WTC11 (cell line): ENCODE measurements around the gene SHANK3. TPM values are rescaled to one million over a fixed set of nuclear protein-coding genes. Genes with fewer than 3 reads are reported as not detected.

Source experiments
- ATAC-seq: fragments of 200-7000 bp; cut with Tn5 transposase; 2 replicates; pipeline ENCODE4 v1.10.0; 2021; ENCODE audit warnings: mild to moderate bottlenecking, moderate library complexity
- CTCF ChIA-PET: fragments of 300-600 bp; sonication (Branson Sonifier 250); formaldehyde crosslinking; loops from one replicate; lab custom pipeline; 2021; ENCODE audit warnings: antibody characterized with exemption; lab: Charles Lee
- POLR2A ChIA-PET: fragments of 350-600 bp; sonication (Branson Sonifier 250); formaldehyde crosslinking; loops from one replicate; lab custom pipeline; 2021; ENCODE audit warnings: antibody characterized with exemption; lab: Charles Lee
- DNase-seq: peaks from one replicate; pipeline ENCODE4 v3.0.0; 2021; ENCODE audit warnings: low spot score
- H3K27ac Mint-ChIP-seq: 2 replicates; pipeline ENCODE4 v1.8.0; 2021; ENCODE audit warnings: mixed read lengths
- H3K27me3 Mint-ChIP-seq: 2 replicates; pipeline ENCODE4 v1.8.0; 2021; ENCODE audit warnings: low read depth, mild to moderate bottlenecking, moderate library complexity, mixed read lengths
- H3K36me3 Mint-ChIP-seq: 2 replicates; pipeline ENCODE4 v1.8.0; 2021; ENCODE audit warnings: mixed read lengths
- H3K4me1 Mint-ChIP-seq: 2 replicates; pipeline ENCODE4 v1.8.0; 2022; ENCODE audit warnings: mixed read lengths
- H3K4me3 Mint-ChIP-seq: 2 replicates; pipeline ENCODE4 v1.8.0; 2021; ENCODE audit warnings: mild to moderate bottlenecking, moderate library complexity, mixed read lengths
- H3K9me3 Mint-ChIP-seq: 2 replicates; pipeline ENCODE4 v1.8.0; 2021; ENCODE audit warnings: mixed read lengths
- AFF4 ChIP-seq: sonication (generic); formaldehyde crosslinking; IDR thresholded peaks from 2 replicates; pipeline ENCODE4 v1.8.1; 2023; ENCODE audit warnings: mild to moderate bottlenecking, missing genetic modification reagents, borderline replicate concordance
- CBFB ChIP-seq: sonication (generic); formaldehyde crosslinking; IDR thresholded peaks from 2 replicates; pipeline ENCODE4 v1.8.1; 2022; ENCODE audit warnings: mild to moderate bottlenecking, low read depth, missing genetic modification reagents
- FOXK1 ChIP-seq: sonication (generic); formaldehyde crosslinking; IDR thresholded peaks from 2 replicates; pipeline ENCODE4 v1.8.0; 2022; ENCODE audit warnings: mild to moderate bottlenecking, moderate library complexity, missing genetic modification reagents
- GRHL2 ChIP-seq: fragments of 250-450 bp; sonication (Bioruptor Pico); IDR thresholded peaks from 2 replicates; pipeline ENCODE4 v1.8.0; 2022; ENCODE audit warnings: mild to moderate bottlenecking, moderate library complexity; ENCODE audit not compliant: insufficient replicate concordance, severe bottlenecking
- GTF2I ChIP-seq: fragments of 250-450 bp; sonication (Bioruptor Pico); conservative IDR thresholded peaks from 2 replicates; pipeline ENCODE4 v1.4.0; 2021; ENCODE audit warnings: mild to moderate bottlenecking
- JUN ChIP-seq: sonication (generic); formaldehyde crosslinking; IDR thresholded peaks from 2 replicates; pipeline ENCODE4 v1.8.0; 2023; ENCODE audit warnings: mild to moderate bottlenecking, missing genetic modification reagents
- KAT7 ChIP-seq: sonication (generic); formaldehyde crosslinking; IDR thresholded peaks from 2 replicates; pipeline ENCODE4 v1.8.1; 2023; ENCODE audit warnings: missing genetic modification reagents, mild to moderate bottlenecking, borderline replicate concordance
- MAX ChIP-seq: sonication (generic); formaldehyde crosslinking; IDR thresholded peaks from 2 replicates; pipeline ENCODE4 v1.8.0; 2022; ENCODE audit warnings: mild to moderate bottlenecking, missing genetic modification reagents
- MYBL2 ChIP-seq: sonication (generic); formaldehyde crosslinking; IDR thresholded peaks from 2 replicates; pipeline ENCODE4 v1.8.1; 2023; ENCODE audit warnings: mild to moderate bottlenecking, moderate library complexity, missing genetic modification reagents
- NR3C1 ChIP-seq: sonication (generic); formaldehyde crosslinking; conservative IDR thresholded peaks from 2 replicates; pipeline ENCODE4 v1.8.1; 2023; ENCODE audit warnings: low read depth, mild to moderate bottlenecking, missing genetic modification reagents
- OVOL2 ChIP-seq: fragments of 250-450 bp; sonication (Bioruptor Pico); IDR thresholded peaks from 2 replicates; pipeline ENCODE4 v1.9.0; 2021; ENCODE audit warnings: mild to moderate bottlenecking, borderline replicate concordance
- PRRX2 ChIP-seq: fragments of 250-450 bp; sonication (Bioruptor Pico); IDR thresholded peaks from 2 replicates; pipeline ENCODE4 v1.8.0; 2021; ENCODE audit warnings: mild to moderate bottlenecking
- SMAD4 ChIP-seq: sonication (generic); formaldehyde crosslinking; IDR thresholded peaks from 2 replicates; pipeline ENCODE4 v1.8.0; 2022; ENCODE audit warnings: mild to moderate bottlenecking, missing genetic modification reagents
- TCF7 ChIP-seq: sonication (generic); formaldehyde crosslinking; IDR thresholded peaks from 2 replicates; pipeline ENCODE4 v1.8.0; 2022; ENCODE audit warnings: mild to moderate bottlenecking, low read depth, missing genetic modification reagents, moderate library complexity
- TP53 ChIP-seq: sonication (generic); formaldehyde crosslinking; IDR thresholded peaks from 2 replicates; pipeline ENCODE4 v1.8.1; 2023; ENCODE audit warnings: mild to moderate bottlenecking, missing genetic modification reagents
- ZBTB21 ChIP-seq: sonication (generic); formaldehyde crosslinking; IDR thresholded peaks from 2 replicates; pipeline ENCODE4 v1.8.1; 2023; ENCODE audit warnings: mild to moderate bottlenecking, missing genetic modification reagents, borderline replicate concordance
- ZBTB43 ChIP-seq: sonication (generic); formaldehyde crosslinking; IDR thresholded peaks from 2 replicates; pipeline ENCODE4 v1.8.1; 2023; ENCODE audit warnings: mild to moderate bottlenecking, missing genetic modification reagents
- ZNF121 ChIP-seq: sonication (generic); formaldehyde crosslinking; IDR thresholded peaks from 2 replicates; pipeline ENCODE4 v1.8.0; 2023; ENCODE audit warnings: missing genetic modification reagents
- ZNF138 ChIP-seq: sonication (generic); formaldehyde crosslinking; conservative IDR thresholded peaks from 2 replicates; pipeline ENCODE4 v1.8.1; 2022; ENCODE audit warnings: mild to moderate bottlenecking, moderate library complexity, missing genetic modification reagents
- ZNF219 ChIP-seq: sonication (generic); formaldehyde crosslinking; IDR thresholded peaks from 2 replicates; pipeline ENCODE4 v1.8.0; 2023; ENCODE audit warnings: missing genetic modification reagents, mild to moderate bottlenecking, borderline replicate concordance
- ZNF317 ChIP-seq: sonication (generic); formaldehyde crosslinking; IDR thresholded peaks from 2 replicates; pipeline ENCODE4 v1.8.1; 2023; ENCODE audit warnings: low read depth, mild to moderate bottlenecking, moderate library complexity, missing genetic modification reagents, borderline replicate concordance
- ZNF416 ChIP-seq: fragments of 250-450 bp; sonication (Bioruptor Pico); IDR thresholded peaks from 2 replicates; pipeline ENCODE4 v1.9.0; 2021; ENCODE audit warnings: mild to moderate bottlenecking, inconsistent platforms
- total RNA-seq: library from RNA; stranded (reverse); gene quantifications from 3 replicates; pipeline ENCODE4 v1.2.3, GENCODE V29; 2021

The SHANK3 gene
- total RNA-seq, 1 experiment from 2014 or later, result 9.6 TPM

- H3K27me3 Mint-ChIP-seq, result peaks cover 24% of the 10 kb centered on the region
- peaks cover 17% of the 10 kb centered on the region for H3K36me3 Mint-ChIP-seq
- peaks cover 6% of the 10 kb centered on the region for H3K9me3 Mint-ChIP-seq
- DNase-seq (no peak), ATAC-seq (no peak)
- H3K27ac Mint-ChIP-seq, result no peak overlapping the region
- no peak for TF ChIP-seq MYBL2 (CRISPR knock-in tag)
- no peak for TF ChIP-seq OVOL2
- TF ChIP-seq FOXK1 (CRISPR knock-in tag), result no peak
- TF ChIP-seq SMAD4 (CRISPR knock-in tag), result no peak
- TF ChIP-seq GTF2I (CRISPR knock-in tag), result no peak
- TF ChIP-seq PRRX2 (CRISPR knock-in tag), result no peak
- no peak for TF ChIP-seq CBFB
- TF ChIP-seq AFF4 (CRISPR knock-in tag), result no peak
- TF ChIP-seq TCF7 (CRISPR knock-in tag), result no peak
- CTCF ChIA-PET, result interaction anchor here (0.8 kb wide), 1 partner anchor 97 kb away, joined by 3 read pairs; no protein-coding TSS in a partner anchor
- peaks cover 12% of the 10 kb centered on the region for H3K4me1 Mint-ChIP-seq
- POLR2A ChIA-PET, result no interaction called here
- no peak overlapping the region for H3K4me3 Mint-ChIP-seq
Measured at GRCh38 chr22:50677493-50678217, 5.0 kb downstream of the SHANK3 start.

- ChIA-PET CTCF (no interaction called here), POLR2A (no interaction called here)
- Mint-ChIP-seq H3K4me1 (peaks cover 8% of the 10 kb centered on the region), H3K9me3 (peaks cover 12% of the 10 kb centered on the region), H3K27me3 (peaks cover 21% of the 10 kb centered on the region), H3K4me3 (no peak overlapping the region), H3K36me3 (peaks cover 22% of the 10 kb centered on the region), H3K27ac (no peak overlapping the region)
- DNase-seq, result no peak
- no peak for ATAC-seq
- TF ChIP-seq KAT7 (CRISPR knock-in tag) (no peak), CBFB (no peak), JUN (CRISPR knock-in tag) (no peak), GRHL2 (CRISPR knock-in tag) (no peak), NR3C1 (CRISPR knock-in tag) (no peak), MAX (CRISPR knock-in tag) (no peak), ZNF219 (CRISPR knock-in tag) (no peak), GTF2I (CRISPR knock-in tag) (no peak), ZBTB43 (CRISPR knock-in tag) (no peak), ZNF121 (no peak), ZNF416 (CRISPR knock-in tag) (no peak), TP53 (CRISPR knock-in tag) (no peak), ZNF138 (no peak), ZNF317 (CRISPR knock-in tag) (no peak), ZBTB21 (no peak)
Measured at GRCh38 chr22:50678218-50678650, 5.6 kb downstream of the SHANK3 start.
